Activated naive CD4-positive, alpha-beta T cell treated with Interleukin-2 at 50 U/mL for 16 hours (primary cell): ENCODE measurements around the gene ZC3H4.
"Not testable (repeated sequence)": the region's sequence is repeated elsewhere in the genome, so short reads cannot be mapped to it uniquely, and the experiment has no call there.

Experiments
- DNase-seq: peaks from one replicate; pipeline ENCODE4 v3.0.0-alpha.2; 2020

Gene ZC3H4

GRCh38 chr19:47078351-47078750 is 35.2 kb downstream of the ZC3H4 start:
- not testable (repeated sequence) for DNase-seq

DNA sequence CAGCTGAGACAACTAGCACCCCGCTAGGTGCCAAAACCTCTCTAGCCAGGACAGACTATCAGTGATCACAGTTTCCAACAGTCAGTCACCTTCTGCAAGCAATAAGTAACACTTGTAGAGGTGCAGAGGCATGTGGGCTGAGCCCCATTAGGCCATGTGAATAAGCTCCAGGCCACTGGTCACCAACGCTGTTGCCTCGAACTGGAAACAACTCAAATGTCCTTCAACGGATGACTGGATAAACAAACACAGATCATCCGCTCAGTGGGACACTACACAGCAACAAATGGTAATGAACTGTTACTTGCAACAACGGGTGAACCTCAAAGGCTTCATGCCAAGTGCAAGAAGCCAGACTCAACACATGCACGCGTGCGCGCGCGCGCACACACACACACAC is 37.6 kb downstream of the ZC3H4 start:
- DNase-seq = no peak

- no peak for DNase-seq
Measured at GRCh38 chr19:47075179-47075810, 38.3 kb downstream of the ZC3H4 start.

DNA sequence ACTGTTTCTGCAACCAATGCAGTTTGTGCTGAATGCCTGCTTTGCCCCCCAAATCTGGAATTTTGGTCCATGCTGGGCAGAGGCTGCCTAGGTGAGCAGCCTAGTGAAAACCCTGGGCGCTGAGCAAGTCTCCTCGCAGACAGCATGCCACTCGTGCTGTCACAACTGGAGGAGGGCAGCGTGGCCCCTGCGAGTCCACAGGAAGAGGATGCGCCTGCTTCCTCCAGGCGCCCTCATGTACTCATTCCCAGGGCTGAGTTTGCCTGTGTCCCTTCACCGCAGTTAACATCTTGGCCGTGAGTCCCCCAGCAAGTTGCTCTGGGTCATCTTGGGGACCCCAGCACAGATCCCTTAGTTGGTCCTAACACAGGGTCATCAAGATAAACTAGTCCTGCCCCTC is 39.0 kb downstream of the ZC3H4 start:
- no peak for DNase-seq

DNA sequence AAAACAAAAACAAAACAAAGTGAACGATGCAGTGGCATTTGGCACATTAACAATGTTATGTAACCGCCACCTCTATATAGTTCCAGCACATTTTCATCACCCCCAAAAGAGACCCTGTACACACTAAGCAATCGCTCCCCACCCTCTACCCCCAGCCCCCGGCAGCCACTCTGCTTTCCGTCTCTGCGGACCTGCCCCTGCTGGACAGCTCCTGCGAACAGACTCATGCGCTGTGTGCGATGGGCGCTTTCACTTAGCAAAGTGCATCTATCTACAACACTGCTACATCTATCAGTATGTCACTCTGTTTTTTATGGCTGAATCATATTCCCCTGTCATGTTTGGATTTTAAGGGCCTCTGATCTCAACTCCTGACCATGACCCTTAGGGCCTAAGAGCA is 40.0 kb downstream of the ZC3H4 start:
- no peak for DNase-seq

- no peak for DNase-seq
Measured at GRCh38 chr19:47072323-47072722, 41.3 kb downstream of the ZC3H4 start.

- DNase-seq = no peak
Measured at GRCh38 chr19:47071731-47072130, 41.8 kb downstream of the ZC3H4 start.

DNA sequence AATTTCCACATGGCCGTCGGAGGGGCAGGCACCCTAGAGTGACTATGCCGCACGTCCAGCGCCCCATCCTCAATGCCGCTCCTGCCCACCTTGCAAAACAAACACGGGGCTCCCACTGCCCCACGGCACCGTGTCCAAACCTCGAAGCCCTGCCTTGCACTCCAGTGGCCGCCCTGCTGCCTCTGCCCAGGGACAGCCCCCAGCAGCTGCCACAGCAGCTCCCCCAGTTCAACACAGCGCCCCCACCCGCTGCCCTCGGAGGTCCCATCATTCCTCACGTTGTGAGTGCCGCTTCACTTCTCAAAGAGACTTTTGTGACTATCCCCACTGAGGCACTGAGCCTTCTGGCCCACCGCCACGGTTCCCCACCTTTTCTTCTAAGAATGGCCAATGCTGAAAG is 42.8 kb downstream of the ZC3H4 start:
- DNase-seq = no peak

DNA sequence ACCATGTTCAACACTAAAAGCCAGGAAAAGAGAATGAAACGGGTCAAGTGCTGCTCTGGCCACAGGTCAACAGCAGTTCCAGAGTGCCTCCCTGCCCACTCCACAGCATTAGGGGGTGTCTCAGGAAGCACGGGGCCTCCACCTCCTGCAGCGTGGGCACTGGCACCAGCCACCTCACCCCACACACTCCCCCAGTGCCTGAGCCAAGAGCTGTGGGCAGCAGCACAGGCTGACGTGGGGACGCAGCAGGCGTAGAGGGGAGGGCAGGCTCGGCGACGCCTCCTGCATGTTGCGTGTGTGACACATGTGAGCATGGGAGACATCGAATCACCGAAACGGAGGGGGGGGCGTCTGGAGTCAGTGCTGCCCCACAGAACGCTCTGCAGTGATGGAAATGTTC is 43.8 kb downstream of the ZC3H4 start:
- DNase-seq = no peak

DNA sequence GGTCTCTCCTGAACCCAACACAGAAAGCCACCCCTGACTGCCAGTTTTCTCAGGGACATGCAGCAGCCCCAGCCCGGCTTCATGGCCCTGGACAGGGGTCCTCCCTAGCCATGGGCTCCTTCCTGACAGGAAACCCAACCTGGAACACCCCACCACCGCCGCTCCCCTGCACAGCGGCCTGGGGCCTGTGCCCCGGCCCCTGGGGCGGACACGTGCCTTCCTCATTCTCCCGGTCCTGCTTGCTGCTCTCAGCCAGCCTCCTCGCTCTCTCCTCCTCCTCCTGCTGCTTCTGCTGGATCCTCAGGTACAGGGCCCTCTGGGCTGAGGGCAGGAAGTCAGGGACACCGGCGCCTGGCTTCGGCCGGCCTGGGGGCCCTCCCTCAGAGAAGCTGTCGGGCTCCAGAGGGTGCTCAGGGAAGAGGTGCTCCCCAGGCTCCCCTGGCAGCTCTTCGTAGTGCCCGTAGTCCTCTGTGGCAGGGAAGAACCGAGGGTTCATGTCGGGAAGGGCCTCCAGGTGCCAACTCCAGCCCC is 44.6 kb downstream of the ZC3H4 start:
- DNase-seq = no peak

DNA sequence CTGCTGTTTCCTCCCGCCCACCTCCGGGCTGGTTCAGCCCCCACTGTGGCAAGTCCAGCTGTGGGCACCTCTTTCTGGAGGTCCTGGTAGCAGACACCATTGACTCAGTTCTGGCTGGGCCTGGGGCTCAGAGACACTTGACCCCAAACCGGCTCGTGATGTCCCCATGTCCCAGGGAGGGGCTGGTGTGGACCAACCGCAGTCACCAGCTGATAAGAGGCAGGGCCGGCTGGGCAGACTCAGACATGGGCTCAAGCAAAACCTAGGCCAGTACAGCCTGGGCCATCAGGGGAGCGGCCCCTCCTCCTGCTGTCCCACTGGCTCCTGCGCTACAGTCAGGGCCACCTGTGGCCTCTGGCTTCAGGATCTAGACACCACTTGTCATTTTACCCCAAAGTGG is 45.3 kb downstream of the ZC3H4 start:
- no peak for DNase-seq

- DNase-seq = no peak
Measured at GRCh38 chr19:47067215-47067847, 46.2 kb downstream of the ZC3H4 start.

DNA sequence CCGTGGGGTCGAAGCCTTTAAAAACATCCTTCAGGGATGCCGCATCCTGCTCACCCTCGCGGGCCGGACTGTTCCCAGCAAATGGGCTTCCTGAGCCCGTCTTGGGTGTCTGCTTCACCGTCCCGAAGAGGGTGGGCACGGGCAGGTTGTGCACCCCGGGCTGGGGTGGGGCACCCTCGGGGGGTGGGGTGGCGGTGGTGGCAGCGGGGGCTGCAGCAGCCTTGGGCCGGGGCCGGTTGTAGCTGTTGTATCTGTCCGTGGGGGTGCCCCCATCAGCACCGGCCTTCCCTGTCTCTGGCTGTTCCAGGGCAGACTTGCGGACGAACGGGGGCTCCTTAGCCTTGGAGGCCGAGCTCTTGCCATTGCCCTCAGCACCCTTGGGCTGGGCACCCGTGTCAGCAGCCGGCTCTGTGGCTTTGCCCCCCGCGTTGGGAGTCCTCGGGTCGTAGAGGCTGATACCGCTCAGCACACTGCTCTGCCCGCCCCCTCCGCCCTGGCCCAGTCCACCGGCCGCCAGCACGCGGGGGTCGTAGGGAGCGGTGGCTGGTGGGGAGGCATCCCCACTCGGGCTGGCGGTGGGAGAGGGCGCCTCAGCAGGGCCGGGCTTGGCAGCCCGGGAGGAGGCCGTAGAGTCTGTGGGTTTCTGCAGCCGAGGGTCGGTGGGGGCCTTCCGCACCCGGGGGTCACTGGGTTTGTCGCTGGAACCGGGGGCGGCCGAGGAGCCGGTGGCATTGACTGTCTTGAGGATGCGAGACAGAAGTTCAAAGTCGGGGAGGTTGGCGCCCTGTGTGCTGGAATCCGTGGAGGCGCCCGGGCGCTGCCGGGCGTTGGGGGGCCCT is 47.0 kb downstream of the ZC3H4 start:
- DNase-seq = no peak

DNA sequence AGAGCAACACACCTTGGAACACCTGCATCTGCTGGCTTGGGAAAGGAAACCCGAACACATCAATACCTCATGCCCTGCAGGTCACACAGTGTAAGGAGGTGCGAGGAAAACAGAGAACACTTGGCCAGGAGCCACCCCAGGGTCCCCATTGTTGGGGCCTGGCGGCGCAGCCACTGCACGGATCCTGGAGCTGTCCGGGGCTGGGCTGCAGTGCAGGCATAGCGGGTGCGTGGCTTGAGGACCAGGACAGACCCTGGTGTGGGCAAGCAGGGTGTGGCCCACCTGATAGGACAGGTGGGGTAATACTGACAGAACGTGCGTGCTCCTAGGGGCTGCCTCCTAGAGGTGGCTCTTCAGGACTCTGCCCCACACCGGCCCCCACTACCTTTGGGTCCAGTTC is 48.3 kb downstream of the ZC3H4 start:
- no peak for DNase-seq

DNA sequence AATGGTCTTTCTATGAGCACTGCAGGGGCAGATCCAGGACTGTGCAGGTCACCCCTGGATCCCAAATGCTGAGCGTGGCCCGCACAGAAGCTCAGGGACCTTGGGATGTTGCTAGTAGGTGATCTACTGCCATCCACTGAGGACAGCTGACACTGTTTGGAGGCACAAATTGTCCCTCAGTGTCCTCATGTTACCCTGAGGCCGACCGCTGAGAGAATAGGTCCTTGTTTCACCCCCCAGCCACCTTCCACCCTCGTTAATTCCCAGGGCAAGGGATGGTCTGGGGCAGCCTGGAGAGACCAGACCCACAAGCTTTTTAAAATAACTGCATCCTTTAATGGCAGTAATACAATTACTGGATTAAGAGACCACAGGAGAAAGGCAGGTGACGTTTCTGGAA is 49.7 kb downstream of the ZC3H4 start:
- no peak for DNase-seq

- no peak for DNase-seq
Measured at GRCh38 chr19:47058621-47059022, 55.0 kb downstream of the ZC3H4 start.

- no peak for DNase-seq
Measured at GRCh38 chr19:47057328-47057727, 56.2 kb downstream of the ZC3H4 start.

GRCh38 chr19:47056411-47056810 is 57.2 kb downstream of the ZC3H4 start:
- no peak for DNase-seq

- DNase-seq = not testable (repeated sequence)
Measured at GRCh38 chr19:47050562-47050961, 63.0 kb downstream of the ZC3H4 start.

GRCh38 chr19:47049307-47049700 is 64.3 kb downstream of the ZC3H4 start:
- DNase-seq = no peak

DNA sequence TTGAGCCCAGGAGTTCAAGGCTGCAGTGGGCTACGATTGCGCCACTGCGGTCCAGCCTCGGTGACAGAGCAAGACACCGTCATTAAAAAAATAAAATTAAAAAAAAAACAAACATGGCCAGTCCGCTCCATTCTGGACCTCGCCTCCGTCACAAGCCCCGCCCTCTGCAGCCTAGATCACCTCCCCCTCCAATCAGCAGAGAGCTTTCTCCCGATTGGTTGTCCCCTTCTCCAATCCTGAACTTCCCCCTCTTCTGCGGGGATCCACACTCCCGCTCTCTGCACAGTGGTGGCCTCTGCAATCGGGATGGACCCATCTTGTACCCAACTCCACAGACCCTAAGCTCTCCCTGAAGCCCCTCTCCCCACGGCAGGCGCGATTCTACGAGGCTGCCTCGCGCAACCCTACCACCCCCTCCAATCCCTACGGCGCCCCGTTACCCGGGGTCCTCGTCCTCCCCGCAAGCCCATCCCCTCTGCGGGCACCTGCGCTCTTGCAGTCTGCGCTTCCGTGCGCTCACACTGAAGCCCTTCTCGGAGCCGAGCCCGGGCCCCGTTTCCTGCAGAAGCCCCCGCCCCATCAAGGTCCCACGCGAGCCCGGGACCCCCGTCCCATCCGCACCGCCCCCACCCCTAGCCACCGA is 65.7 kb downstream of the ZC3H4 start:
- DNase-seq = peak; percentile 71

DNA sequence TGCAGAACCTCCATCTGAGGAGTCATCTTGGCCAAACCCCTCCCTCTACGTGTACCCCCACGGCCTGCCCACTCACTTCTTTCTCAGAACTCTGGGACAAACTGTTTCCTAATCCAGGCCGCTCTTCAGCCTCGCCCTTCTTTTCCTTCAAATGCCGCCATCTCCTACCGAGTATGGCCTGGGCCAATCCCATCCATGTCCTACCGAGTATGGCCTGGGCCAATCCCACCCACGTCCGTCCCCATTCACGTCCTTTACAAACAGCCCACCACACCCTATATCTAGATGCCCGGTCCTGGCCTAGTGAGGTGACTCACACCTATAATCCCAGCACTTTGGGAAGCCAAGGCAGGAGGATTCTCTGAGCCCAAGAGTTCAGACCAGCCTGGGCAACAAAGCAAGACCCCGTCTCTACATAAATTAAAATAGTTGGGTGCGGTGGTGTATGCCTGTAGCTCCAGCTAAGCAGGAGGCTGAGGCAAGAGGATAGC is 66.3 kb downstream of the ZC3H4 start:
- DNase-seq = no peak

DNA sequence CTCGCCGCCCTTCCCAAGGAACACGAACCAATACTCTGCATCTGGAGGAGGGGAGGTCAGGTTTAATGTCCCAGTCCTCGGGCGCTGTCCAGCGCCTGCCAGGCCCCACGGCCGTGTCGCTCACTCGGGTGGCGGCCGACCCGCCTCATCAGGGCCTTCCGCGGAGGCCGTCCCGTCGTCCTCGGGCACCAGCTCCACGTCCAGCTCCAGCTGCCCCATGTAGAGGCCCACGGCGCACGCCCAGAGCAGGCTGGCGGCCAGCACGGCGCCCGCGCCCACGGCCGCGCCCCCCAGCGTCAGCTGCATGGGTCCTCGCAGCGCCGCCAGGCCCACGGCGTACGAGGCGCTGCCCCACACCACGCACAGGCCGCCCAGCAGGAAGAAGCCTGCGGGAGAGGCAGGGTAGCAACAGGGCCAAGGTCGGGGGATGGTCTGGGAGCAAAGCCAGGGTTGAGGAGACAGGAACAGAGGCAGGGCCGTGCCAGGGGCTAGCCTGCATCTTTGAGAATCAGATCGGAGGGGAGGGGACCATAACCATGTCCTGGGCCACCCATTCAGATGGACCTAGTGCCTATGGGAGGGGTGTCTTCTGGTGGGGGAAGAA is 67.6 kb downstream of the ZC3H4 start:
- DNase-seq = no peak
